ENCODE results near the gene CRIP3. TPM values are rescaled to one million over a fixed set of nuclear protein-coding genes. Genes with fewer than 3 reads are reported as not detected.

The CRIP3 gene
- total RNA-seq, 2 donors from 2014 or later: not detected

- no peak overlapping the region for H3K4me3 ChIP-seq
- H3K27ac ChIP-seq: no peak overlapping the region
- no peaks in the 10 kb centered on the region for H3K36me3 ChIP-seq (replicated peaks in 1 of 2; ENCODE audit: insufficient read depth in 1 of 2, low read depth in 2 of 2)
- TF ChIP-seq CTCF (IDR thresholded peaks at IDR 0.05): no peak
- TF ChIP-seq POLR2A (IDR thresholded peaks at IDR 0.05): no peak
- 2 to 16% methylated on average over 14 to 71 of the region's 83 CpGs for WGBS, 2 donors
- no peaks in the 10 kb centered on the region for H3K27me3 ChIP-seq
- no peak for ATAC-seq
- H3K4me1 ChIP-seq: no peaks in the 10 kb centered on the region
- intact Hi-C loops (cut with DNase I): no loop called here
- DNase-seq: no peak
- no peaks in the 10 kb centered on the region for H3K9me3 ChIP-seq
Measured at GRCh38 chr6:43284991-43285781, 23.4 kb downstream of the CRIP3 start.

DNA sequence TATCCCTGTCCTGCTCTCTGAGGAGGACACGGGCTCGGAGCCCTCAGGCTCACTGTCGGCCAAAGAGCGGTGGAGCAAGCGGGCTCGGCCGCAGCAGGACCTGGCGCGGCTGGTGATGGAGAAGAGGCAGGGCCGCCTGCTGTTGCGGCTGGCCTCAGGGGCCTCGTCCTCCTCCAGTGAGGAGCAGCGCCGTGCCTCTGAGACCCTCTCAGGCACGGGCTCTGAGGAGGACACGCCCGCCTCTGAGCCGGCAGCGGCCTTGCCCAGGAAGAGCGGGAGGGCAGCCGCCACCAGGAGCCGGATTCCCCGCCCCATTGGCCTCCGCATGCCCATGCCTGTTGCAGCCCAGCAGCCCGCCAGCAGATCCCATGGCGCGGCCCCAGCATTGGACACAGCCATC, 24.7 kb downstream of the CRIP3 start:
- WGBS, 2 donors: 69 to 70% methylated on average over 4 to 16 of the region's 27 CpGs
- ATAC-seq (no peak), DNase-seq (no peak)
- no peak overlapping the region for H3K4me3 ChIP-seq
- no peaks in the 10 kb centered on the region for H3K36me3 ChIP-seq (replicated peaks in 1 of 2; ENCODE audit: insufficient read depth in 1 of 2, low read depth in 2 of 2)
- H3K9me3 ChIP-seq: no peaks in the 10 kb centered on the region
- TF ChIP-seq CTCF (IDR thresholded peaks at IDR 0.05) (no peak), POLR2A (IDR thresholded peaks at IDR 0.05) (no peak)
- no peaks in the 10 kb centered on the region for H3K27me3 ChIP-seq
- intact Hi-C loops (cut with DNase I): no loop called here
- no peaks in the 10 kb centered on the region for H3K4me1 ChIP-seq
- no peak overlapping the region for H3K27ac ChIP-seq

- 74% methylated on average over 18 of the region's 18 CpGs; no CpG with 5 or more reads in 1 of the 2 donors for whole genome bisulfite sequencing, 2 donors
- no peak for ATAC-seq
- Histone ChIP-seq H3K9me3 (no peaks in the 10 kb centered on the region), H3K27me3 (no peaks in the 10 kb centered on the region), H3K36me3 (replicated peaks in 1 of 2; ENCODE audit: insufficient read depth in 1 of 2, low read depth in 2 of 2) (no peaks in the 10 kb centered on the region), H3K4me1 (no peaks in the 10 kb centered on the region), H3K27ac (no peak overlapping the region), H3K4me3 (no peak overlapping the region)
- TF ChIP-seq POLR2A (IDR thresholded peaks at IDR 0.05): no peak
- no peak for TF ChIP-seq CTCF (IDR thresholded peaks at IDR 0.05)
- intact Hi-C loops (cut with DNase I): no loop called here
- DNase-seq: no peak
Measured at GRCh38 chr6:43283514-43283901, 25.1 kb downstream of the CRIP3 start.

DNA sequence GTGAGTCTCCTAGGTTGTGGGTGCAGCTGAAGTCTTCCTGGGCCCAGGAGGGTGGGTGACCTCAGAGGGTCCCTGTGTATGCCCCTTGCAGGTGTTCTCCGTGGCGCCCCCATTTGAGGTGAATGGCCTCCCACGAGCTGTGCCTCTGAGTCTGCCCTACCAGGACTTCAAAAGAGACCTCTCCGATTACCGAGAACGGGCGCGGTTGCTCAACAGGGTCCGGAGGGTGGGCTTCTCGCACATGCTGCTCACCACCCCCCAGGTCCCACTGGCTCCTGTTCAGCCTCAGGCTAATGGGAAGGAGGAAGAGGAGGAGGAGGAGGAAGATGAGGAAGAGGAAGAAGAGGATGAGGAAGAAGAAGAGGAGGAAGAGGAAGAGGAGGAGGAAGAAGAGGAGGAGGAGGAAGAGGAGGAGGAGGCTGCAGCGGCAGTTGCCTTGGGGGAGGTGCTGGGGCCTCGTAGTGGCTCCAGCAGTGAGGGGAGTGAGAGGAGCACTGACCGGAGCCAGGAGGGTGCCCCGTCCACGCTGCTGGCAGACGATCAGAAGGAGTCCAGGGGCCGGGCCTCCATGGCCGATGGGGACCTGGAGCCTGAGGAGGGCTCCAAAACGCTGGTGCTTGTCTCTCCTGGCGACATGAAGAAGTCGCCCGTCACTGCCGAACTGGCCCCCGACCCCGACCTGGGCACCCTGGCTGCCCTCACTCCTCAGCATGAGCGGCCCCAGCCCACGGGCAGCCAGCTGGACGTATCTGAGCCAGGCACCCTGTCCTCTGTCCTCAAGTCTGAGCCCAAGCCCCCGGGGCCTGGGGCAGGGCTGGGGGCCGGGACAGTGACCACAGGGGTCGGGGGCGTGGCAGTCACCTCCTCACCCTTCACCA, 25.8 kb downstream of the CRIP3 start:
- ATAC-seq: no peak
- no peak overlapping the region for H3K27ac ChIP-seq
- intact Hi-C loops (cut with DNase I): no loop called here

More for the DNA sequence above, 25.8 kb downstream of the CRIP3 start:
- no peak for DNase-seq
- H3K4me1 ChIP-seq: no peaks in the 10 kb centered on the region
- TF ChIP-seq POLR2A (IDR thresholded peaks at IDR 0.05) (no peak), CTCF (IDR thresholded peaks at IDR 0.05) (no peak)
- no peaks in the 10 kb centered on the region for H3K27me3 ChIP-seq
- no peaks in the 10 kb centered on the region for H3K9me3 ChIP-seq
- no peaks in the 10 kb centered on the region for H3K36me3 ChIP-seq (replicated peaks in 1 of 2; ENCODE audit: insufficient read depth in 1 of 2, low read depth in 2 of 2)
- WGBS, 2 donors: 62% methylated on average over 18 to 32 of the region's 32 CpGs
- no peak overlapping the region for H3K4me3 ChIP-seq
